KMS-11 (cell line): ENCODE measurements around the gene TRIM50.
"Not testable (repeated sequence)": the region's sequence is repeated elsewhere in the genome, so short reads cannot be mapped to it uniquely, and the experiment has no call there.

Experiments
- H2AFZ ChIP-seq: fragments of 200-600 bp; sonication (generic); 2 replicates; pipeline ENCODE4 v1.6.1; 2016; ENCODE audit warnings: antibody characterized with exemption, mixed run types, low read depth
- H3K27ac ChIP-seq: fragments of 200-600 bp; sonication (generic); 2 replicates; pipeline ENCODE4 v1.6.1; 2016; ENCODE audit warnings: mild to moderate bottlenecking, mixed run types
- H3K27me3 ChIP-seq: fragments of 200-600 bp; sonication (generic); 2 replicates; pipeline ENCODE4 v1.6.1; 2017; ENCODE audit warnings: mild to moderate bottlenecking, low read depth, mixed run types, moderate library complexity; ENCODE audit not compliant: insufficient read depth
- H3K36me3 ChIP-seq: fragments of 200-600 bp; sonication (generic); 2 replicates; pipeline ENCODE4 v1.6.1; 2017; ENCODE audit warnings: mild to moderate bottlenecking, mixed run types; ENCODE audit not compliant: insufficient read depth
- H3K4me1 ChIP-seq: fragments of 200-600 bp; sonication (generic); 2 replicates; pipeline ENCODE4 v1.6.1; 2016; ENCODE audit warnings: mild to moderate bottlenecking, low read depth, mixed run types; ENCODE audit not compliant: poor library complexity, severe bottlenecking
- H3K4me2 ChIP-seq: fragments of 200-600 bp; sonication (generic); 2 replicates; pipeline ENCODE4 v1.7.0; 2016; ENCODE audit warnings: mild to moderate bottlenecking, mixed run types
- H3K4me3 ChIP-seq: fragments of 200-600 bp; sonication (generic); IDR thresholded peaks from 2 replicates; pipeline ENCODE4 v1.6.1; 2017; ENCODE audit warnings: low read depth, low read length, mixed read lengths; ENCODE audit not compliant: insufficient read depth
- H3K79me2 ChIP-seq: fragments of 200-600 bp; sonication (generic); 2 replicates; pipeline ENCODE4 v1.6.1; 2016; ENCODE audit warnings: low read depth, mixed run types; ENCODE audit not compliant: insufficient read depth
- H3K9ac ChIP-seq: fragments of 200-600 bp; sonication (generic); 2 replicates; pipeline ENCODE4 v1.6.1; 2016; ENCODE audit warnings: mild to moderate bottlenecking, mixed run types
- H4K20me1 ChIP-seq: fragments of 200-600 bp; sonication (generic); 2 replicates; pipeline ENCODE4 v1.6.1; 2016; ENCODE audit warnings: mild to moderate bottlenecking, mixed run types; ENCODE audit not compliant: insufficient read depth
- TF ChIP-seq, protein P1 (sequence below): fragments of 200-600 bp; sonication (generic); conservative IDR thresholded peaks from 2 replicates; pipeline ENCODE4 v1.6.1; 2017; ENCODE audit warnings: low read depth, mild to moderate bottlenecking, antibody characterized with exemption, low read length, moderate library complexity, mixed read lengths

The TRIM50 gene

GRCh38 chr7:73327922-73328321 lies at the start of gene TRIM50, which contains the start of gene FKBP6:
Gene TRIM50, minus strand, starts transcription at chr7:73328082. Its CDS starts 3,295 bp downstream, at chr7:73324787.
Gene FKBP6, plus strand, starts transcription at chr7:73328161. Its CDS starts 268 bp downstream, at chr7:73328429.
- not testable (repeated sequence) for H3K4me2 ChIP-seq, H3K4me3 ChIP-seq, H2AFZ ChIP-seq, H3K27me3 ChIP-seq, H4K20me1 ChIP-seq, H3K27ac ChIP-seq, H3K36me3 ChIP-seq, H3K9ac ChIP-seq, H3K79me2 ChIP-seq
- H3K4me1 ChIP-seq = peaks cover 11% of the 10 kb centered on the region

GRCh38 chr7:73376671-73377412 lies 49.0 kb upstream of the TRIM50 start:
- no peaks in the 10 kb centered on the region for H3K36me3 ChIP-seq
- H3K9ac ChIP-seq = no peak overlapping the region
- TF ChIP-seq, protein P1, sequence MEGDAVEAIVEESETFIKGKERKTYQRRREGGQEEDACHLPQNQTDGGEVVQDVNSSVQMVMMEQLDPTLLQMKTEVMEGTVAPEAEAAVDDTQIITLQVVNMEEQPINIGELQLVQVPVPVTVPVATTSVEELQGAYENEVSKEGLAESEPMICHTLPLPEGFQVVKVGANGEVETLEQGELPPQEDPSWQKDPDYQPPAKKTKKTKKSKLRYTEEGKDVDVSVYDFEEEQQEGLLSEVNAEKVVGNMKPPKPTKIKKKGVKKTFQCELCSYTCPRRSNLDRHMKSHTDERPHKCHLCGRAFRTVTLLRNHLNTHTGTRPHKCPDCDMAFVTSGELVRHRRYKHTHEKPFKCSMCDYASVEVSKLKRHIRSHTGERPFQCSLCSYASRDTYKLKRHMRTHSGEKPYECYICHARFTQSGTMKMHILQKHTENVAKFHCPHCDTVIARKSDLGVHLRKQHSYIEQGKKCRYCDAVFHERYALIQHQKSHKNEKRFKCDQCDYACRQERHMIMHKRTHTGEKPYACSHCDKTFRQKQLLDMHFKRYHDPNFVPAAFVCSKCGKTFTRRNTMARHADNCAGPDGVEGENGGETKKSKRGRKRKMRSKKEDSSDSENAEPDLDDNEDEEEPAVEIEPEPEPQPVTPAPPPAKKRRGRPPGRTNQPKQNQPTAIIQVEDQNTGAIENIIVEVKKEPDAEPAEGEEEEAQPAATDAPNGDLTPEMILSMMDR = no peak
- no peaks in the 10 kb centered on the region for H3K4me1 ChIP-seq
- H3K27me3 ChIP-seq = no peaks in the 10 kb centered on the region
- H4K20me1 ChIP-seq = no peaks in the 10 kb centered on the region
- H3K27ac ChIP-seq = no peak overlapping the region
- H2AFZ ChIP-seq = no peak overlapping the region
- H3K4me3 ChIP-seq = no peak overlapping the region
- H3K4me2 ChIP-seq = no peak overlapping the region
- H3K79me2 ChIP-seq = no peaks in the 10 kb centered on the region

- H2AFZ ChIP-seq, H3K79me2 ChIP-seq, H3K36me3 ChIP-seq, H3K4me2 ChIP-seq, H4K20me1 ChIP-seq, H3K27me3 ChIP-seq, H3K4me1 ChIP-seq, H3K27ac ChIP-seq, H3K4me3 ChIP-seq, H3K9ac ChIP-seq: not testable (repeated sequence)
Measured at GRCh38 chr7:73376262-73376661, 48.4 kb upstream of the TRIM50 start.

GRCh38 chr7:73373741-73374140 lies 45.9 kb upstream of the TRIM50 start:
- Histone ChIP-seq H3K4me1 (no peaks in the 10 kb centered on the region), H3K9ac (no peak overlapping the region), H2AFZ (no peak overlapping the region), H3K79me2 (no peaks in the 10 kb centered on the region), H3K27me3 (no peaks in the 10 kb centered on the region), H3K4me3 (no peak overlapping the region), H3K4me2 (no peak overlapping the region), H3K36me3 (no peaks in the 10 kb centered on the region), H4K20me1 (no peaks in the 10 kb centered on the region), H3K27ac (no peak overlapping the region)
- TF ChIP-seq, protein P1 = no peak

DNA sequence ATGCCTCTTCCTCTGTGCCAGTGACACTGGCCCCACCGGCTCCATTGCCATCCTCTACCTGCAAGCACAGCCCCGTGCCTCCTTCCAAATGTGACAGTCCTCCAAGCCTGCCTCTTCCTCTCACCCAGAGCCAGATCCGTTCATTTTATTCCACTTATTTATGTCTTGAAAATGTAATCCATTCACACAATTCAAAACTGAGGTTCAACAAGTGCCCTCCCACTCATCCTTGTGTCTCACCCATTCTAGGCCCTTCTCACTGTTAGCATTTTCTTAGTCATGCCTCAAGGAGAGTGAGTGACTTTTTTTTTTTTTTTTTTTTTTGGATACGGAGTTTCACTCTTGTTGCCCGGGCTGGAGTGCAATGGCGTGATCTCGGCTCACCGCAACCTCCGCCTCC lies 41.7 kb upstream of the TRIM50 start:
- Histone ChIP-seq H3K27ac (no peak overlapping the region), H3K27me3 (no peaks in the 10 kb centered on the region), H3K36me3 (no peaks in the 10 kb centered on the region), H2AFZ (no peak overlapping the region), H3K4me2 (no peak overlapping the region), H3K4me1 (no peaks in the 10 kb centered on the region), H4K20me1 (no peaks in the 10 kb centered on the region), H3K4me3 (no peak overlapping the region), H3K9ac (no peak overlapping the region), H3K79me2 (no peaks in the 10 kb centered on the region)
- TF ChIP-seq, protein P1 = no peak
